Stimulated activated CD4-positive, alpha-beta T cell treated with anti-CD3 and anti-CD28 coated beads, Interleukin-2, amount 100 ng/mL, for 4 hours (primary cell): ENCODE data around the gene C15orf40.
"Not testable (repeated sequence)": the region's sequence is repeated elsewhere in the genome, so short reads cannot be mapped to it uniquely, and the experiment has no call there.

Experiments used
- DNase-seq: peaks from one replicate; pipeline ENCODE4 v3.0.0-alpha.2; 2020; ENCODE audit warnings: low read depth

C15orf40 gene

DNA sequence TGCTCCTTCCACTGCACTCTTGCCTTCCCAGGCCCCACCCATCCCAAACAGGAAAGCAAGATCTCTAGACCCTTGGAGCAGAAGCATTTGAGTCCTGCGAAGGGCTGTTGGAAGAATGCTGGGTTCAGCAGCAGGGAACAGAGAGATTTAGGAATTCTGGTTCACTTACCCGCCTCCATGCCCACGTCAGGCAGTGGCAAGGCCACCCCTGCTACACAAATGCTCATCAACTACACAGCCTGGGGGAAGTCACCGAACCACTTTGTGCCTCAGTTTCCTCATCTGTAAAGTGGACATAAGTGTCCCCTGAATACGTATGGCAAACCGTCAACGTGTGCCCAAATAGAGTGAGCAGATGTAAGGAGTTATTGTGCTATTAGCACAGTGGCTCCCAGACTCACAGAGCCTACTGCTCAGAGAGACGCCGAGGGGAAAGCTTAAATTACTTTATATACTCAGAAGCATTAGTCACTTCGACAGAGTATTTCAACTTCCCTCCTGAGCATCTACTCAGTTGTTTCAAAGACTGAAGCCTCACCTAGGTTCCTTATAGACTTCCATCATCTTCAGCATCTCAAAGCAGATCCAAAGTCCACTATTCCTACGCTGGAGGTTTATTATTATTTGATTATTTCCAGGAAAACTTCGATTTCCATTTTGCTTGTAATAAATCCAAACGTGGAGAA, 59.8 kb downstream of the C15orf40 start:
- DNase-seq = no peak

DNA sequence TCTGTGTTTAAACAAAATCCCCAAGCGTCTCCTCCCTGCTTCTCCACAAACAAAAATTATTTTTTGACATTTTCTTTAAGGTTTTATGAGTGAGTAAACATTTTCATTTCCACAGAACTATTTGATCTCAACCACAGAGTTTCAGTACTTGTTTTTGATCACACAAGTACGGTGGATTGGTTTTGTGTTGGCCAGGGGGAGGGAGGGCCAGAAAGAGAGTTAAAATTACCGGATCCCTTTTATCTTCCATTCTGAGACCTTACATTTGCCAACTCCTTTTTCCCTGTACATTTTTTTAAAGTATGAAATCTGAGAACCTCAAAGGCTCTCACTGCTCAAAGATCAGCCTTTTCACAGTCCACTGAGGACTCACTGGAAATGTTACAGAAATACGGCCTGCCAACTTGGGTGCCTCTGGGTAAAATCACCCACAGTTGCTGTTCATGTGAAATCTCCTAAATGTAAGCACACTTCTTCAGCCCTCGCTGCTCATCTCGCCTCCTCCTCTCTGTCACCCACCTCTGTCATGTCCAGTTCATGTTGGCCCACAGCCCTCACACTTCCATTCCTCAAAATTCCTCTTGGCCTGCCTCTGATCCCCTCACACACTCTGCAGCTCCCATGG, 60.6 kb downstream of the C15orf40 start:
- DNase-seq = no peak

DNA sequence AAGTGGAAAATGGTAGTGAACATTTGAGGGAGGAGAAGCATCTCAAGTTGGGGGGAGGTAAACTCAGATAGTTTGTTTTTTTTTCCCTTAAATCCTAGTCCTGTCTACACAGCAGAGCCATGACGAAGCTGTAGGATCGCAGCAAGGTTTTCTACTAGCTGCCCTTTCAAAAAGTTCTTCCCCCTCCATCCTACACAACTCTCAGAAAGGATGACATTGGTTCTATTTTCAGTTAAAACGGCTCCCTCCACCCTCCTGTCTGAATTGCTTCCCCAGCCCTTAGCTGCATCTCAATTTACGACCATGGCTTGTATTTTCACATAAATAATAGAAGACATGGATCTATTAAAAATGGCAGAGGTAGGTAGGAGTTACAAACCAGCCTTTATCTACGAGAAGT, 61.1 kb downstream of the C15orf40 start:
- no peak for DNase-seq

DNA sequence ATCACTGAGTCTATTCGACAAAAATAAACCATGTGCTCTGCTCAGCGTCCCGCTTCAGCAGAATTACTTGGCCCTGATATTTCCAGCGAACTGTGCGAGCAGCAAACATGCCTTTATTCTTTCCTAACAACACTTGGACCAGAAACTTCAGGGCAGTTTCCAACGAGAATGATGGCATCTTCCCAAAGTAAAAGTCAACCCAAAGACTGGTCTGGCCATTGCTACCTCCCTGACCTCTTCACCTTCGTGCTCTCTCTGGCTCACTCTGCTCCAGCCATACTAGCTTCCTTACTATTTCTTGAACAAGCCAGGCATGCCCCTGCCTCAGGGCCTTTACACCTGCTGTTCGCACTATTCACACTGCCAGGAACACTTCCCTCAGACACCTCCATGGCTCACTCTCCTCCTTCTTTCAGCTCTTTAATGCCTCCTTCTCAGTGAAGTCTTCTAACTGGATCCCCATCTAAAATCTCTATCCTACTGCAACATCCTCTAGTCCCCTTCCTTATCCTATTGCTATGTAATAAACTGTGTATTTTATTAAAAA, 65.2 kb downstream of the C15orf40 start:
- no peak for DNase-seq

DNA sequence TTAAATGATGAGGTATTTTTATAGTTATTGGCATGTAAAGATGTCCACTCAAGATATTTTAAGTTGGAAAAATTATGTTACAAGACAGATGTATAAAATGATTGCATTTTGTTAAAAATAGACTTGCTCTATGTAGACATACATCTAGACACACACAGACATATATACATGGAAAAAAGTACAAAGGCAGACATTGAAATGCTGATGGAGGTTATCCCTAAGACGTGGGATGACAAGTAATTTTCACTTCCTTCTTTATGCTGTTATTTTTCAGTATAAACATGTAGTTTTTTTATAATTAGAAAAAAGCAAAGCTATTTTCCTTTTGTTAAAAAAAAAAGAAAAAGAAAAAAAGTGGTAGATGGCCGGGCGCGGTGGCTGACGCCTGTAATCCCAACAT, 66.1 kb downstream of the C15orf40 start:
- no peak for DNase-seq

DNA sequence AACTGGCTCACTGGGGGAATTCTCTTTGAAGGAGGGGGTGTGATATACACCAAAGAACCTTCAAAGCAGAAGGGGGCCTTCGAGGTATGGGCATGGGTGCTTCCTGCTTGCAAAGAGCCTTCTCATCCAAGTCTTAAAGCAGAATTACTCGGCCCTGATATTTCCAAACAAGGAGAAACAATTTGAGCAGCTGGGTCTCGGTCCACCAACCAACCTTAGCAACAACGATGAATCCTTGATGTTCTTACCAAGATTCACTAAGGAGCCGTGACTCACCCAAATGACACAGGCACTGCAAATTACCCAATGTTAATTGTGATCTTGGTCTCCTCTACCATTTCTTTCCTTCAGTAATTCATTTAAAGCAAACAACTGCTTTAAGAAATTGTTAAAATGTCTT, 66.6 kb downstream of the C15orf40 start:
- DNase-seq = no peak

DNA sequence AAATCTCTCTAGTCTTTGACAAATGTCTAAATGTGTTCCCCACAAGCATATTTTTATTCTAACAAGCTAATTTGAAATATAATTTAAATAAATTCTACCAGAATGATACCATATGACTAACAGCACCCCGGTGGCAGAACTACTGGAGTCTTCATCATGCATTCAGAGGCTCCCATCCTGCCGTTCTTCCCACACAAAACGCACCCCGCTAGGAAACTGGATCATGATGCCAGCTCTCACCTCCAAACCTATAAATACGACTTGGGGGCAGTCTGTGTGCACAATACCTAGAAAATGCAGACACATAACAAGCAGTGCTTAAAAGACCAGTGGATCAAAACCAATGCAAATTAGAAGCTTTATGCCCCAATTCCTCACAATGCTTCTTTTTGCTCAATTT, 67.4 kb downstream of the C15orf40 start:
- DNase-seq = no peak

DNA sequence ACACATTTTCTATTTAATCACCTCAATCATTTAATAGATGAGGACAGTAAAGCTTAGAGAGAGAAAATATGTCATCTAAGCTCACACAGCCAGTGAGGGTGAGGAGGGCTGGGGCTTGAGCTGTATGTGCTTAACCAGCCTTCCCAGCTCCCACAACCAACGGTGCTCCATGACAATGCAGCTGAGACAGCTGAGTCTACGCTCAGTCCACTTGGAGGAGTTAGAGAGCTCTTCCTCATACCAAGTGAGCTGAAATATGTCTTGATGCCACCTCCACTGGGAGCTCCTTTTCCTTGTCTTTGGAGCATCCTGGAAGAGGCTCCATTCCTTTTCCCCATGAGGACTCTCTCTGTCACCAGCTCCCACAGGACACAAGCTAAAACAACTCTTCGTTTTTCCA, 68.3 kb downstream of the C15orf40 start:
- DNase-seq = no peak

DNA sequence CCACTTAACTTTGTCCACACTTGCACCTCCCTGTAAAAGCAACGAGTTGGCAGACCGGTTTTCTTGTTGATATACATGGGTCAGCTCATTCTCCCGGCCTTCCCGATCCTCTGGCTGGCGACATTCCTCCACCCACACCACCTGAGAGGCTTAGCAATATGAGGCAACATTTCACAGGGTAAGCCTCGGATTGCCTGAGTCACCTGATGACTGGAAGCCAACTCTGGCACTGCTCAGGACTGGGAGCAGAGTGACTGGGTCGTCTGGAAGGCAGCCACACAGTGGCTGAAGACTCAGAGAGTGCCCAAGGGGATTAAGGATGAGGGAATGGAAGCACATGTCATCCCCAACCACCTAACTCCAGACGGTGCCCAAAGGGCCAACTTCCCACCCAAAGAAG, 68.7 kb downstream of the C15orf40 start:
- no peak for DNase-seq

DNA sequence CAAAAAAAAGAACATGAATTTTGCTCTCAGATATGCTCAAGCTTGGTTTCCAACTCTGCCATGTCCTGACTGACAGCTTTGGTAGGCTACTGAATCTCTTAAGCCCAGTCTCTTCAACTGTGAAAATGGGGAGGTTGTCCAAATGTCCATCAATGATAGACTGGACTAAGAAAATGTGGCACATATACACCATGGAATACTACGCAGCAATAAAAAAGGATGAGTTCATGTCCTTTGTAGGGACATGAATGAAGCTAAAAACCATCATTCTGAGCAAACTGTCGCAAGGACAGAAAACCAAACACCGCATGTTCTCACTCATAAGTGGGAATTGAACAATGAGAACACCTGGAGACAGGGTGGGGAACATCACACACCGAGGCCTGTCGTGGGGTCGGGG, 71.8 kb downstream of the C15orf40 start:
- DNase-seq = not testable (repeated sequence)
